ENCODE results near the gene SLC37A3.
"Not testable (repeated sequence)": the region's sequence is repeated elsewhere in the genome, so short reads cannot be mapped to it uniquely, and the experiment has no call there.

SLC37A3 gene

GRCh38 chr7:140345426-140345825 lies 52.9 kb downstream of the SLC37A3 start:
- DNase-seq: no peak

- DNase-seq: no peak
These were observed 55.4 kb downstream of the SLC37A3 start for GRCh38 chr7:140342727-140343514.

GRCh38 chr7:140338959-140339358 lies 59.4 kb downstream of the SLC37A3 start:
- DNase-seq: not testable (repeated sequence)

GRCh38 chr7:140334341-140335057 lies 63.8 kb downstream of the SLC37A3 start:
- no peak for DNase-seq

GRCh38 chr7:140333686-140334085 lies 64.6 kb downstream of the SLC37A3 start:
- DNase-seq: no peak

- DNase-seq: no peak
These were observed 65.1 kb downstream of the SLC37A3 start for GRCh38 chr7:140333223-140333622.

- DNase-seq: no peak
These were observed 67.7 kb downstream of the SLC37A3 start for GRCh38 chr7:140330595-140330994.

- peak; percentile 83 for DNase-seq
These were observed 68.2 kb downstream of the SLC37A3 start for GRCh38 chr7:140330128-140330527.

GRCh38 chr7:140327261-140327661 lies 71.1 kb downstream of the SLC37A3 start:
- no peak for DNase-seq

- DNase-seq: peak; percentile 38
These were observed 72.0 kb downstream of the SLC37A3 start for GRCh38 chr7:140326116-140326928.

GRCh38 chr7:140325600-140325999 lies 72.7 kb downstream of the SLC37A3 start:
- DNase-seq: no peak

- DNase-seq: no peak
These were observed 73.6 kb downstream of the SLC37A3 start for GRCh38 chr7:140324714-140325113.

- DNase-seq: no peak
These were observed 75.6 kb downstream of the SLC37A3 start for GRCh38 chr7:140322759-140323158.

- not testable (repeated sequence) for DNase-seq
These were observed 78.3 kb downstream of the SLC37A3 start for GRCh38 chr7:140320078-140320477.

GRCh38 chr7:140317999-140318398 lies 80.3 kb downstream of the SLC37A3 start:
- no peak for DNase-seq

- DNase-seq: no peak
These were observed 80.7 kb downstream of the SLC37A3 start for GRCh38 chr7:140317597-140317996.

GRCh38 chr7:140316165-140316661 lies 82.1 kb downstream of the SLC37A3 start:
- peak; percentile 84 for DNase-seq

- DNase-seq: peak; percentile 80
These were observed 82.7 kb downstream of the SLC37A3 start for GRCh38 chr7:140315498-140316164.

GRCh38 chr7:140314573-140315480 lies 83.5 kb downstream of the SLC37A3 start:
- DNase-seq: no peak

GRCh38 chr7:140312141-140312846 lies 86.0 kb downstream of the SLC37A3 start:
- DNase-seq: no peak

- DNase-seq: not testable (repeated sequence)
These were observed 87.2 kb downstream of the SLC37A3 start for GRCh38 chr7:140311128-140311527.

Data from DMS79 treated with DMSO at 0.1 percent for 48 hours (cell line).